SK-N-SH treated with all-trans-retinoic acid at 6 μM for 48 hours (cell line): Measurements from ENCODE around the gene PRRG2.

Experiments
- ATAC-seq: fragments of 200-7000 bp; cut with Tn5 transposase; 3 replicates; pipeline ENCODE4 v1.9.1; 2020; ENCODE audit warnings: mild to moderate bottlenecking, moderate library complexity
- ARNTL ChIP-seq: fragments of 450-650 bp; formaldehyde crosslinking; IDR thresholded peaks from 2 replicates; pipeline ENCODE4 v1.5.0; 2020; ENCODE audit warnings: low read depth, mild to moderate bottlenecking, moderate library complexity, borderline replicate concordance
- BACH2 ChIP-seq: fragments of 250-450 bp; sonication (Bioruptor Pico); IDR thresholded peaks from 2 replicates; pipeline ENCODE4 v1.9.0; 2021; ENCODE audit warnings: mild to moderate bottlenecking, borderline replicate concordance
- CREB5 ChIP-seq: fragments of 250-450 bp; sonication (Bioruptor Pico); IDR thresholded peaks from 2 replicates; pipeline ENCODE4 v1.5.1; 2020; ENCODE audit warnings: low read depth, mild to moderate bottlenecking, moderate library complexity
- CSDC2 ChIP-seq: fragments of 250-450 bp; sonication (Bioruptor Pico); IDR thresholded peaks from 2 replicates; pipeline ENCODE4 v1.5.0; 2020; ENCODE audit warnings: mild to moderate bottlenecking, moderate library complexity
- ESRRG ChIP-seq: fragments of 250-450 bp; sonication (Bioruptor Pico); IDR thresholded peaks from 2 replicates; pipeline ENCODE4 v1.6.1; 2021; ENCODE audit warnings: mild to moderate bottlenecking
- GLIS3 ChIP-seq: fragments of 250-450 bp; sonication (Bioruptor Pico); IDR thresholded peaks from 2 replicates; pipeline ENCODE4 v1.5.0; 2020; ENCODE audit warnings: mild to moderate bottlenecking, moderate library complexity
- ISL1 ChIP-seq: fragments of 250-450 bp; sonication (Bioruptor Pico); IDR thresholded peaks from 2 replicates; pipeline ENCODE4 v2.1.2; 2022; ENCODE audit warnings: mild to moderate bottlenecking, moderate library complexity
- OSR1 ChIP-seq: fragments of 250-450 bp; sonication (Bioruptor Pico); IDR thresholded peaks from 2 replicates; pipeline ENCODE4 v1.8.0; 2022; ENCODE audit warnings: moderate library complexity, mild to moderate bottlenecking, inconsistent platforms
- PATZ1 ChIP-seq: fragments of 250-450 bp; sonication (Bioruptor Pico); IDR thresholded peaks from 2 replicates; pipeline ENCODE4 v1.8.0; 2020; ENCODE audit warnings: mild to moderate bottlenecking, moderate library complexity, borderline replicate concordance
- POU6F1 ChIP-seq: fragments of 250-450 bp; sonication (Bioruptor Pico); IDR thresholded peaks from 2 replicates; pipeline ENCODE4 v1.8.0; 2021; ENCODE audit warnings: low read depth, mild to moderate bottlenecking, moderate library complexity, borderline replicate concordance
- RARB ChIP-seq: fragments of 250-450 bp; sonication (Bioruptor Pico); IDR thresholded peaks from 2 replicates; pipeline ENCODE4 v1.8.0; 2021; ENCODE audit warnings: mild to moderate bottlenecking, moderate library complexity
- SNAI2 ChIP-seq: fragments of 250-450 bp; sonication (Bioruptor Pico); IDR thresholded peaks from 2 replicates; pipeline ENCODE4 v1.5.0; 2020; ENCODE audit warnings: mild to moderate bottlenecking, moderate library complexity
- TCF4 ChIP-seq: fragments of 250-450 bp; sonication (Bioruptor Pico); IDR thresholded peaks from 2 replicates; pipeline ENCODE4 v1.8.0; 2021; ENCODE audit warnings: mild to moderate bottlenecking, moderate library complexity, borderline replicate concordance
- TOX ChIP-seq: fragments of 250-450 bp; sonication (Bioruptor Pico); IDR thresholded peaks from 2 replicates; pipeline ENCODE4 v1.8.0; 2021; ENCODE audit warnings: mild to moderate bottlenecking, moderate library complexity, borderline replicate concordance
- ZC3H10 ChIP-seq: fragments of 250-450 bp; sonication (Bioruptor Pico); IDR thresholded peaks from 2 replicates; pipeline ENCODE4 v1.5.1; 2021; ENCODE audit warnings: mild to moderate bottlenecking, moderate library complexity
- ZFP3 ChIP-seq: fragments of 250-450 bp; sonication (Bioruptor Pico); IDR thresholded peaks from 2 replicates; pipeline ENCODE4 v1.5.0; 2020; ENCODE audit warnings: mild to moderate bottlenecking, moderate library complexity
- ZFP30 ChIP-seq: fragments of 450-650 bp; formaldehyde crosslinking; IDR thresholded peaks from 2 replicates; pipeline ENCODE4 v1.5.0; 2022; ENCODE audit warnings: mild to moderate bottlenecking, moderate library complexity
- ZNF565 ChIP-seq: fragments of 450-650 bp; formaldehyde crosslinking; conservative IDR thresholded peaks from 2 replicates; pipeline ENCODE4 v1.5.0; 2020; ENCODE audit warnings: low read depth, mild to moderate bottlenecking, moderate library complexity
- ZNF70 ChIP-seq: fragments of 450-650 bp; formaldehyde crosslinking; IDR thresholded peaks from 2 replicates; pipeline ENCODE4 v1.5.0; 2020; ENCODE audit warnings: mild to moderate bottlenecking, moderate library complexity
- ZNF8 ChIP-seq: fragments of 450-650 bp; formaldehyde crosslinking; IDR thresholded peaks from 2 replicates; pipeline ENCODE4 v1.5.0; 2020; ENCODE audit warnings: mild to moderate bottlenecking, moderate library complexity
- TF ChIP-seq, protein P1 (sequence below): fragments of 250-450 bp; sonication (Bioruptor Pico); IDR thresholded peaks from 2 replicates; pipeline ENCODE4 v1.5.0; 2020; ENCODE audit warnings: mild to moderate bottlenecking, moderate library complexity
- TF ChIP-seq, protein P2 (sequence below): fragments of 250-450 bp; sonication (Bioruptor Pico); IDR thresholded peaks from 2 replicates; pipeline ENCODE4 v1.5.1; 2021; ENCODE audit warnings: mild to moderate bottlenecking, moderate library complexity

The PRRG2 gene

GRCh38 chr19:49570997-49571676, 10.0 kb upstream of the PRRG2 start:
- ATAC-seq = peak; percentile 53
- TF ChIP-seq, protein P1, sequence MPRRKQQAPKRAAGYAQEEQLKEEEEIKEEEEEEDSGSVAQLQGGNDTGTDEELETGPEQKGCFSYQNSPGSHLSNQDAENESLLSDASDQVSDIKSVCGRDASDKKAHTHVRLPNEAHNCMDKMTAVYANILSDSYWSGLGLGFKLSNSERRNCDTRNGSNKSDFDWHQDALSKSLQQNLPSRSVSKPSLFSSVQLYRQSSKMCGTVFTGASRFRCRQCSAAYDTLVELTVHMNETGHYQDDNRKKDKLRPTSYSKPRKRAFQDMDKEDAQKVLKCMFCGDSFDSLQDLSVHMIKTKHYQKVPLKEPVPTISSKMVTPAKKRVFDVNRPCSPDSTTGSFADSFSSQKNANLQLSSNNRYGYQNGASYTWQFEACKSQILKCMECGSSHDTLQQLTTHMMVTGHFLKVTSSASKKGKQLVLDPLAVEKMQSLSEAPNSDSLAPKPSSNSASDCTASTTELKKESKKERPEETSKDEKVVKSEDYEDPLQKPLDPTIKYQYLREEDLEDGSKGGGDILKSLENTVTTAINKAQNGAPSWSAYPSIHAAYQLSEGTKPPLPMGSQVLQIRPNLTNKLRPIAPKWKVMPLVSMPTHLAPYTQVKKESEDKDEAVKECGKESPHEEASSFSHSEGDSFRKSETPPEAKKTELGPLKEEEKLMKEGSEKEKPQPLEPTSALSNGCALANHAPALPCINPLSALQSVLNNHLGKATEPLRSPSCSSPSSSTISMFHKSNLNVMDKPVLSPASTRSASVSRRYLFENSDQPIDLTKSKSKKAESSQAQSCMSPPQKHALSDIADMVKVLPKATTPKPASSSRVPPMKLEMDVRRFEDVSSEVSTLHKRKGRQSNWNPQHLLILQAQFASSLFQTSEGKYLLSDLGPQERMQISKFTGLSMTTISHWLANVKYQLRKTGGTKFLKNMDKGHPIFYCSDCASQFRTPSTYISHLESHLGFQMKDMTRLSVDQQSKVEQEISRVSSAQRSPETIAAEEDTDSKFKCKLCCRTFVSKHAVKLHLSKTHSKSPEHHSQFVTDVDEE = no peak
- no peak for TF ChIP-seq CSDC2 (CRISPR knock-in tag)
- no peak for TF ChIP-seq POU6F1 (CRISPR knock-in tag)
- TF ChIP-seq ESRRG (CRISPR knock-in tag) = no peak

GRCh38 chr19:49573009-49573408, 8.1 kb upstream of the PRRG2 start:
- TF ChIP-seq OSR1 (CRISPR knock-in tag) = no peak
- no peak for TF ChIP-seq ZFP3
- no peak for TF ChIP-seq TCF4 (CRISPR knock-in tag)
- TF ChIP-seq ESRRG (CRISPR knock-in tag) = no peak
- no peak for TF ChIP-seq ZNF8 (CRISPR knock-in tag)
- TF ChIP-seq ZNF565 (CRISPR knock-in tag) = no peak
- no peak for TF ChIP-seq PATZ1 (CRISPR knock-in tag)
- no peak for TF ChIP-seq CREB5 (CRISPR knock-in tag)
- no peak for TF ChIP-seq ZFP30 (CRISPR knock-in tag)
- no peak for TF ChIP-seq BACH2 (CRISPR knock-in tag)
- no peak for TF ChIP-seq TOX (CRISPR knock-in tag)
- TF ChIP-seq ARNTL (CRISPR knock-in tag) = no peak
- TF ChIP-seq ZC3H10 = no peak
- no peak for TF ChIP-seq ZNF70
- no peak for TF ChIP-seq GLIS3 (CRISPR knock-in tag)
- TF ChIP-seq, protein P2, sequence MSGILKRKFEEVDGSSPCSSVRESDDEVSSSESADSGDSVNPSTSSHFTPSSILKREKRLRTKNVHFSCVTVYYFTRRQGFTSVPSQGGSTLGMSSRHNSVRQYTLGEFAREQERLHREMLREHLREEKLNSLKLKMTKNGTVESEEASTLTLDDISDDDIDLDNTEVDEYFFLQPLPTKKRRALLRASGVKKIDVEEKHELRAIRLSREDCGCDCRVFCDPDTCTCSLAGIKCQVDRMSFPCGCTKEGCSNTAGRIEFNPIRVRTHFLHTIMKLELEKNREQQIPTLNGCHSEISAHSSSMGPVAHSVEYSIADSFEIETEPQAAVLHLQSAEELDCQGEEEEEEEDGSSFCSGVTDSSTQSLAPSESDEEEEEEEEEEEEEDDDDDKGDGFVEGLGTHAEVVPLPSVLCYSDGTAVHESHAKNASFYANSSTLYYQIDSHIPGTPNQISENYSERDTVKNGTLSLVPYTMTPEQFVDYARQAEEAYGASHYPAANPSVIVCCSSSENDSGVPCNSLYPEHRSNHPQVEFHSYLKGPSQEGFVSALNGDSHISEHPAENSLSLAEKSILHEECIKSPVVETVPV = no peak
- no peak for TF ChIP-seq RARB
- ATAC-seq = no peak

DNA sequence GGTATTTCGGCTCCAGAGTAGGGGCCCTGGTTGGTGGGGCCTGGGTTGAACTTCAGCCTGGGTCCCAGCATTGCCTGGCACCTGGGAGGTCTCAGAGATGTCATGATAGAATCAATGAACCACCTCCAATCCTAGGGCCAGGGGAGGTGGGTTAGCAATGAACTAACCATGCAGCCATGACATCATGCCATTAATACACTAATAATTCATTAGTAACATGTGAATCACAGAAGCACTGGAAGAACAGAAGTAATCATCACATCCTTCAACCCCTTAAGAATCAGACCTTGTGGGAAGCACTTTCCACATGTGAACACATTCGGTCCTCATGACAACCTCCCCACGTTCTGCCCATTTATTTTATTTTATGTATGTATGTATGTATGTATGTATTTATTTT, 7.7 kb upstream of the PRRG2 start:
- no peak for TF ChIP-seq TOX (CRISPR knock-in tag)
- TF ChIP-seq ZFP30 (CRISPR knock-in tag) = no peak
- no peak for TF ChIP-seq TCF4 (CRISPR knock-in tag)
- TF ChIP-seq OSR1 (CRISPR knock-in tag) = no peak
- TF ChIP-seq ISL1 = no peak
- TF ChIP-seq POU6F1 (CRISPR knock-in tag) = no peak
- no peak for TF ChIP-seq PATZ1 (CRISPR knock-in tag)
- no peak for TF ChIP-seq ESRRG (CRISPR knock-in tag)
- TF ChIP-seq ZC3H10 = no peak
- no peak for TF ChIP-seq RARB
- TF ChIP-seq ARNTL (CRISPR knock-in tag) = no peak
- TF ChIP-seq SNAI2 = no peak
- TF ChIP-seq, all 23 proteins: peak for 0
- no peak for ATAC-seq
